Esophagus muscularis mucosa (tissue), 4 donors: ENCODE data around the gene TAS2R50. TPM values are rescaled to one million over a fixed set of nuclear protein-coding genes. Genes with fewer than 3 reads are reported as not detected.

ENCODE experiments used
- DNase-seq: peaks from one replicate; pipeline ENCODE4 v3.0.0-alpha.2; 2017; ENCODE audit errors: extremely low spot score
- H3K27ac ChIP-seq, 4 donors: fragments of 200-600 bp; sonication (generic); replicated peaks in 1 of 4; 1 replicate in 3 of 4; 2 replicates in 1 of 4; pipeline ENCODE4 v1.5.1; 2016 to 2019; ENCODE audit warnings: mild to moderate bottlenecking in 1 of 4
- H3K27me3 ChIP-seq, 4 donors: fragments of 200-600 bp; sonication (generic); one replicate each; pipeline versions ENCODE4 v1.5.1 to v1.6.0; 2016 to 2019
- H3K36me3 ChIP-seq, 4 donors: fragments of 200-600 bp; sonication (generic); one replicate each; pipeline ENCODE4 v1.5.1; 2016 to 2019
- H3K4me1 ChIP-seq, 4 donors: fragments of 200-600 bp; sonication (generic); one replicate each; pipeline ENCODE4 v1.5.1; 2016 to 2019
- H3K4me3 ChIP-seq, 4 donors: fragments of 200-600 bp; sonication (generic); 1 replicate in 2 of 4; 2 replicates in 2 of 4; pipeline ENCODE4 v1.5.1; 2016 to 2019; ENCODE audit warnings: mild to moderate bottlenecking in 4 of 4, moderate library complexity in 1 of 4
- H3K9me3 ChIP-seq, 4 donors: fragments of 200-600 bp; sonication (generic); 1 replicate in 3 of 4; 2 replicates in 1 of 4; pipeline ENCODE4 v1.5.1; 2016 to 2019
- EP300 ChIP-seq: sonication (generic); formaldehyde crosslinking; IDR thresholded peaks from one replicate; pipeline ENCODE4 v1.6.1; 2017; ENCODE audit warnings: antibody characterized with exemption
- POLR2A ChIP-seq: fragments of 450-650 bp; IDR thresholded peaks from one replicate; pipeline ENCODE4 v1.6.1; 2017; ENCODE audit warnings: antibody characterized with exemption, moderate library complexity, mild to moderate bottlenecking, low read depth
- POLR2AphosphoS5 ChIP-seq, 2 donors: sonication (generic); formaldehyde crosslinking; IDR thresholded peaks; one replicate each; pipeline ENCODE4 v1.6.1; 2017; ENCODE audit warnings: antibody characterized with exemption in 2 of 2
- WGBS: methylation state at CpG from one replicate; pipeline ENCODE4 v1.1.5; 2018; 5-methylcytosine and 5-hydroxymethylcytosine counted together
- intact Hi-C: fragments of 100-400 bp; cut with DNase I; formaldehyde crosslinking; loops from one replicate; pipeline ENCODE4 v1.15.1; 2023
- total RNA-seq, 4 donors: library from RNA; depleted of rRNA; stranded (reverse); fragments of >200 nt; gene quantifications; one replicate each; pipeline versions ENCODE4 v1.1.0 to v1.2.1, GENCODE V29; 2016
- TF ChIP-seq, protein P1 (sequence below), 3 experiments: fragments of 200-600 bp in 2 of 3; fragments of 450-650 bp in 1 of 3; sonication (generic) in 2 of 3; IDR thresholded peaks; one replicate each; pipeline ENCODE4 v1.5.1; 2017 to 2019; ENCODE audit warnings: antibody characterized with exemption in 3 of 3, mild to moderate bottlenecking in 2 of 3, moderate library complexity in 1 of 3

The TAS2R50 gene
- total RNA-seq, 4 donors from 2014 or later: 0.99 to 4.2 (median 1.3) TPM

DNA sequence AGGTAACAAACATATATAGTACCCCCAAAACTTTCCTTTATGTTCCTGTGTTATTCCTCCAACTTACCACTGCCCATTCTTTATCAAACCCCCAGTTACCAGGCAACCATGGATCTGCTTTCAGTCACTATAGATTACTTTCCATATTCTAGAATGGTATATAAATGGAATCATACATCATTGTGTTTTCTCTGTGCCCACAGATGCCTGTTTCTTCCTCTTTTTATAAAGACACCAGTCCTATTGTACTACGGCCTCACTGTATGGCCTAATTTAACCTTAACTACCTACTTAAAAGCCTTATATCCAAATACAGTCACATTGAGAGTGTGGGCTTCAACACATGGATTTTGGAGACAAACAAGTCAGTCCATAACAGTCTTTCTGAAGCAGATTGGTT lies 50.2 kb downstream of the TAS2R50 start:
- DNase-seq: no peak
- Histone ChIP-seq H3K27ac (no peak overlapping the region), H3K36me3 (no peaks in the 10 kb centered on the region), H3K27me3 (no peaks in the 10 kb centered on the region), H3K4me3 (no peak overlapping the region), H3K4me1 (no peaks in the 10 kb centered on the region), H3K9me3 (no peaks in the 10 kb centered on the region)
- intact Hi-C loops: no loop called here
- no peak for TF ChIP-seq EP300
- TF ChIP-seq POLR2A: no peak
- TF ChIP-seq, protein P1, sequence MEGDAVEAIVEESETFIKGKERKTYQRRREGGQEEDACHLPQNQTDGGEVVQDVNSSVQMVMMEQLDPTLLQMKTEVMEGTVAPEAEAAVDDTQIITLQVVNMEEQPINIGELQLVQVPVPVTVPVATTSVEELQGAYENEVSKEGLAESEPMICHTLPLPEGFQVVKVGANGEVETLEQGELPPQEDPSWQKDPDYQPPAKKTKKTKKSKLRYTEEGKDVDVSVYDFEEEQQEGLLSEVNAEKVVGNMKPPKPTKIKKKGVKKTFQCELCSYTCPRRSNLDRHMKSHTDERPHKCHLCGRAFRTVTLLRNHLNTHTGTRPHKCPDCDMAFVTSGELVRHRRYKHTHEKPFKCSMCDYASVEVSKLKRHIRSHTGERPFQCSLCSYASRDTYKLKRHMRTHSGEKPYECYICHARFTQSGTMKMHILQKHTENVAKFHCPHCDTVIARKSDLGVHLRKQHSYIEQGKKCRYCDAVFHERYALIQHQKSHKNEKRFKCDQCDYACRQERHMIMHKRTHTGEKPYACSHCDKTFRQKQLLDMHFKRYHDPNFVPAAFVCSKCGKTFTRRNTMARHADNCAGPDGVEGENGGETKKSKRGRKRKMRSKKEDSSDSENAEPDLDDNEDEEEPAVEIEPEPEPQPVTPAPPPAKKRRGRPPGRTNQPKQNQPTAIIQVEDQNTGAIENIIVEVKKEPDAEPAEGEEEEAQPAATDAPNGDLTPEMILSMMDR (IDR thresholded peaks at IDR 0.05): no peak
- no peak for TF ChIP-seq POLR2AphosphoS5 (IDR thresholded peaks at IDR 0.05)
- 94% methylated on average over 1 of the region's 1 CpG for WGBS

Other genes with a start within 250 kb of the TAS2R50 start
- not detected for gene TAS2R7, start 184.3 kb downstream of the TAS2R50 start, total RNA-seq
- gene TAS2R8, start 179.6 kb downstream of the TAS2R50 start, total RNA-seq: not detected
- not detected for gene TAS2R9, start 176.7 kb downstream of the TAS2R50 start, total RNA-seq
- gene TAS2R10, start 160.6 kb downstream of the TAS2R50 start, total RNA-seq: under 1 TPM in 2 of 4 donors, not detected in 2; 0.40 to 0.42 TPM
- gene PRR4, start 137.4 kb downstream of the TAS2R50 start, total RNA-seq: 1 to 10 TPM in 3 of 4 donors, not detected in 1; 1.0 to 2.1 (median 1.6) TPM
- gene PRH1, start 102.7 kb downstream of the TAS2R50 start, total RNA-seq: 10 to 100 TPM; 11.0 to 17.0 (median 12.6) TPM
- 1 to 10 TPM in 1 of 4 donors, under 1 TPM in 3; 0.52 to 1.7 (median 0.80) TPM for gene TAS2R13, start 77.3 kb downstream of the TAS2R50 start, total RNA-seq
- not detected for gene PRH2, start 57.7 kb downstream of the TAS2R50 start, total RNA-seq
- gene TAS2R14, start 47.6 kb downstream of the TAS2R50 start, total RNA-seq: 1 to 10 TPM; 1.5 to 3.3 (median 1.6) TPM
- gene TAS2R20, start 11.4 kb upstream of the TAS2R50 start, total RNA-seq: 1 to 10 TPM in 3 of 4 donors, under 1 TPM in 1; 0.78 to 4.6 (median 1.3) TPM
- gene TAS2R19, start 35.7 kb upstream of the TAS2R50 start, total RNA-seq: 1 to 10 TPM; 1.4 to 8.3 (median 2.6) TPM
- 1 to 10 TPM; 1.1 to 3.3 (median 2.2) TPM for gene TAS2R31, start 44.5 kb upstream of the TAS2R50 start, total RNA-seq
- 1 to 10 TPM in 1 of 4 donors, not detected in 3; 1.1 TPM for gene TAS2R46, start 75.4 kb upstream of the TAS2R50 start, total RNA-seq
- 1 to 10 TPM in 2 of 4 donors, under 1 TPM in 2; 0.39 to 1.3 (median 0.87) TPM for gene TAS2R43, start 105.4 kb upstream of the TAS2R50 start, total RNA-seq
- 1 to 10 TPM; 1.5 to 5.8 (median 2.1) TPM for gene TAS2R30, start 147.7 kb upstream of the TAS2R50 start, total RNA-seq
- gene SMIM10L1, start 184.3 kb upstream of the TAS2R50 start, total RNA-seq: 10 to 100 TPM; 12.3 to 19.1 (median 13.5) TPM
- gene TAS2R42, start 200.0 kb upstream of the TAS2R50 start, total RNA-seq: not detected